Liver (tissue), 3 donors: ENCODE data around the gene ARV1.

ENCODE experiments used
- ATF3 ChIP-seq: IDR thresholded peaks from 2 replicates; pipeline ENCODE4 v1.6.1; 2016; ENCODE audit warnings: antibody characterized with exemption
- CTCF ChIP-seq: fragments of 150-350 bp; IDR thresholded peaks from 2 replicates; pipeline ENCODE4 v1.5.1; 2017; ENCODE audit warnings: improper control_type of control experiment, low read depth, low read length; ENCODE audit not compliant: missing input control
- EGR1 ChIP-seq, 2 donors: IDR thresholded peaks; 2 replicates each; pipeline ENCODE4 v1.6.1; 2016 to 2018; ENCODE audit warnings: antibody characterized with exemption in 2 of 2, low read depth in 2 of 2
- JUND ChIP-seq, 2 donors: IDR thresholded peaks; 2 replicates each; pipeline ENCODE4 v1.6.1; 2016; ENCODE audit warnings: antibody characterized with exemption in 2 of 2
- RAD21 ChIP-seq, 2 donors: IDR thresholded peaks; 2 replicates each; pipeline ENCODE4 v1.6.1; 2016; ENCODE audit warnings: antibody characterized with exemption in 2 of 2, mild to moderate bottlenecking in 2 of 2
- REST ChIP-seq: IDR thresholded peaks from 2 replicates; pipeline ENCODE4 v1.6.1; 2016; ENCODE audit warnings: antibody characterized with exemption, mild to moderate bottlenecking
- TAF1 ChIP-seq: conservative IDR thresholded peaks from 2 replicates; pipeline ENCODE4 v1.6.1; 2016; ENCODE audit warnings: antibody characterized with exemption, mild to moderate bottlenecking
- YY1 ChIP-seq: IDR thresholded peaks from 2 replicates; pipeline ENCODE4 v1.6.1; 2016; ENCODE audit warnings: antibody characterized with exemption, mild to moderate bottlenecking
- donor health status: healthy.
- donor health status: healthy.

DNA sequence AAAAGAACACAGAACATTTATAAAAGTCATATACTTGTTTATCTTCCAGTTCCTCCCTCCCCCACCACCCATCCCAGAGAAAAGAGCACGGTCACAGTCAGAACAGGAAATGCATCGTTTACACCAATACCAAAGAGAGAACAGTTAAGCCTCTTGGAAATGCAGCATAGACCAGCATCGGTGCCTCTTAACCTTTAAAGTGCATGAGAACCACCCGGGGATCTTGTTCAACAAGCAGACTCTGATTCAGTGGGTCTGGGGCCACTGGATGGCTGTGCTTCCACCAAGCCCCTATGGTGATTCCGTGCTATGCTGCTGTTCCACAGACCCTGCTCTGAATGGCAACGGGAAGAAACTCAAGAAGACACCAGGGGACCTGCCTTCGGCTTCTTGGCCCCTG, 41.9 kb downstream of the ARV1 start:
- TF ChIP-seq CTCF, result no peak
- TF ChIP-seq TAF1, result no peak
- TF ChIP-seq ATF3, result no peak
- TF ChIP-seq REST, result no peak
- TF ChIP-seq EGR1 (IDR thresholded peaks at IDR 0.05; ENCODE audit: low read depth in 2 of 2), result no peak
- no peak for TF ChIP-seq RAD21 (IDR thresholded peaks at IDR 0.05)
- no peak for TF ChIP-seq JUND (IDR thresholded peaks at IDR 0.05)
- TF ChIP-seq YY1, result no peak
